ENCODE measurements around the gene MINDY4.
"Not testable (repeated sequence)": the region's sequence is repeated elsewhere in the genome, so short reads cannot be mapped to it uniquely, and the experiment has no call there.

The MINDY4 gene

GRCh38 chr7:30805931-30806330 lies 34.7 kb downstream of the MINDY4 start:
- DNase-seq: no peak

- DNase-seq: not testable (repeated sequence)
Measured at GRCh38 chr7:30807477-30807876, 36.3 kb downstream of the MINDY4 start.

- DNase-seq: not testable (repeated sequence)
Measured at GRCh38 chr7:30807941-30808340, 36.7 kb downstream of the MINDY4 start.

- no peak for DNase-seq
Measured at GRCh38 chr7:30810986-30811385, 39.8 kb downstream of the MINDY4 start.

- DNase-seq: no peak
Measured at GRCh38 chr7:30812676-30813075, 41.5 kb downstream of the MINDY4 start.

- no peak for DNase-seq
Measured at GRCh38 chr7:30813466-30813865, 42.2 kb downstream of the MINDY4 start.

GRCh38 chr7:30814700-30815387 lies 43.6 kb downstream of the MINDY4 start:
- DNase-seq: no peak

GRCh38 chr7:30815388-30815854 lies 44.2 kb downstream of the MINDY4 start:
- DNase-seq: no peak

- DNase-seq: no peak
Measured at GRCh38 chr7:30815951-30816644, 44.9 kb downstream of the MINDY4 start.

GRCh38 chr7:30816645-30817370 lies 45.6 kb downstream of the MINDY4 start:
- DNase-seq: no peak

GRCh38 chr7:30817371-30817767 lies 46.2 kb downstream of the MINDY4 start:
- no peak for DNase-seq

GRCh38 chr7:30824821-30825720 lies 53.9 kb downstream of the MINDY4 start:
- DNase-seq: no peak

- no peak for DNase-seq
Measured at GRCh38 chr7:30826181-30826580, 55.0 kb downstream of the MINDY4 start.

- DNase-seq: no peak
Measured at GRCh38 chr7:30828591-30828990, 57.4 kb downstream of the MINDY4 start.

GRCh38 chr7:30829471-30829870 lies 58.3 kb downstream of the MINDY4 start:
- DNase-seq: no peak

- DNase-seq: no peak
Measured at GRCh38 chr7:30831227-30831626, 60.0 kb downstream of the MINDY4 start.

- no peak for DNase-seq
Measured at GRCh38 chr7:30831936-30832335, 60.7 kb downstream of the MINDY4 start.

- not testable (repeated sequence) for DNase-seq
Measured at GRCh38 chr7:30834017-30834674, 62.9 kb downstream of the MINDY4 start.

- no peak for DNase-seq
Measured at GRCh38 chr7:30835396-30835915, 64.2 kb downstream of the MINDY4 start.

- no peak for DNase-seq
Measured at GRCh38 chr7:30836991-30837390, 65.8 kb downstream of the MINDY4 start.

GRCh38 chr7:30837581-30837980 lies 66.4 kb downstream of the MINDY4 start:
- no peak for DNase-seq

- no peak for DNase-seq
Measured at GRCh38 chr7:30838008-30838407, 66.8 kb downstream of the MINDY4 start.
